RCC 7860 (cell line): Measurements from ENCODE around the gene VPS50.

Experiments
- DNase-seq: peaks from one replicate; pipeline ENCODE4 v3.0.0-alpha.2; 2015; ENCODE audit warnings: low spot score
- FAIRE-seq: peaks from 2 replicates; lab custom pipeline; 2012; peaks lifted over from hg19 to GRCh38; lab: Jason Lieb, UNC

VPS50 gene

GRCh38 chr7:93231799-93232672 is at the start of gene VPS50:
Gene VPS50 (plus strand): TSS chr7:93232366. CDS start chr7:93232468, 102 bp downstream.
- FAIRE-seq, result peak; percentile 92
- DNase-seq, result peak; percentile 96

DNA sequence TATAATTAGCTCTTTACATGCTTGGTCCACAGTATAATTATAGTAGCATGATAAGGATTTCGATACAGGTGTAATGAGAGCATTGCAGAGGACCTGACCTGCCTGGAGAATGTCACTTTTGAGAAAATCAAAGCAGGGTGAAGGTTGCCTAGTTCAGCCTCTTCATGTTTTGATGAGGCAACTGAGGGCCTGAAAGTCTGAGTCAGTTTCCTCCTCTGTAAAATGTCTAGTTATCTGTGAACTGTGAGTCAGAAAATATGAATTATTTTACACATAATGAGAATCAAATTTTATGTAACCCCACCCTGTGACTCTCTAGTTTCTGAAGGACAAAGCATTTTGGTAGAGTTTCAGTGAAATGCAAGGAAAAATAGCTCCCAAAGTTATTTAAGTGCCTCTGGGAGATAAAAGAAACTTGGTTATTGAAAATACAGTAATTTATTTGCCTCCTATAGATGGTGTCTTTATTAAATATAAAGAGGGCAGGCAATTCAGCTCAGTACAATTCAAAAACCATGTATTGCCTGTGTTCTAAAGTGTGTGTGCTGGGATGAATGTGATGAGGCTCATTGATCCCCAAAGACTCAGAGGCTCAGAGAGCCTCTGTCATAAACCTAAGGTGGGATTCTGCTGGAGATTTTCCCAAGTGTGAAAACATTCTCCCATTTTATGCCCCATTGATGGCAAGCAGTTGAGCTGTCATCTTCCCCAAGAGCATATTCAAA is 46.7 kb upstream of the VPS50 start:
- DNase-seq (no peak), FAIRE-seq (no peak)

GRCh38 chr7:93188870-93189634 is 43.1 kb upstream of the VPS50 start:
- DNase-seq (no peak), FAIRE-seq (no peak)

DNA sequence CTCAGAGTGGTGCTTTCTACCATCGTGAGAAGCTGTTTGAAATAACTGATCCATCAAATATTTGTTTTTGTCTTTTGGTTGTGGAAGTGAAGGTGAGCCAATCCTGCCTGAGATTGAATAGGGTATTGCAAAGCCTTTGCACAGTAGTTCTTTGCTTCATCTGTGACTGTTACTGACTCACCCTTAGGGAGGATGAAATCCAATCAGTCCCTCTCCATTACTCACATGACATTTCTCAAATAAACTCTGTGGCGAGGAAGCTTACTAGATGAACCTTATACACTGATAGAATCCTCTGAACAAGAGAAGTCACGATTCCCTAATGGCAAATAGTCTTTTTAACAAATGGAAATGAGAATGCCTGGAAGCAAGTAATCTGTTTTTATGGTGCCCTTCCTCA is 37.8 kb upstream of the VPS50 start:
- FAIRE-seq (no peak), DNase-seq (peak; percentile 19)

DNA sequence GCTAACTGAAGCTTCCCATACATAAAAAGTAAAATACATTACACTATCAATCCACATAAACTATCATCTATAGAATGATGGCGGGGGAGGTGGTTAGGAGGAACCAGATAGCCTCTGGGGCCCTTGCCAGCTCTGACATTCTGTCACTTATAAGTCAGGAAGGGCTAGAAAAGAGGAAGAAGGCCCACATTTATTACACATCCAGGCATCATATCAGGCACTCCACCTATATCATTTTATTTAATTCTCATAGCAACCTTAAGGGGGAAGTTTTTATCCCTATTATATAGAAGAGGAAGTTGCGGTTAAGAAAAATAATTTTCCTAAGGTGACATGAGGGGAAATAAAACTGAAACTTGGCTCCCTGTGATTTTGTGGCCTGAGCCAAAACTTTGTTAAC is 35.8 kb upstream of the VPS50 start:
- no peak for DNase-seq
- FAIRE-seq, result no peak

GRCh38 chr7:93198472-93198871 is 33.7 kb upstream of the VPS50 start:
- DNase-seq (no peak), FAIRE-seq (no peak)

GRCh38 chr7:93202594-93203250 is 29.4 kb upstream of the VPS50 start:
- FAIRE-seq (no peak), DNase-seq (no peak)

DNA sequence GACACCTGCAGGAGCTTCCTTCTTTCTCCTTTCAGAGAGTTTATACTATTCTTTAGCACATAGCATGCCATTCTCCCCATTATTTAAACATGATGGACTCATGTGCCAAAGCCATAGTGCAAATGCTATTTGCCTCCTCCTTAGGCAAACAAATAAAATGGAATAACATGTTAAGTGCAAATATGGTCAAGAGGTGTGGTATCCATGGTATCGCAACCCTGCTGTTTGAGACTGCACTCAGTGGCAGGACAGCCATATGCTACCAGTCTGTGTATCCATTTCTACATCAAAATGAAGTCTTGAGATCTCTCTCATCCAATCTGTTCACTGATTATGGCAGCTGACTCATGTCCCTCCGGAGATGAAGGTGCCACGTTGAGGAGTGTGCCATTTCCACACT is 28.7 kb upstream of the VPS50 start:
- no peak for DNase-seq
- FAIRE-seq, result no peak

GRCh38 chr7:93205046-93205445 is 27.1 kb upstream of the VPS50 start:
- DNase-seq, result no peak
- no peak for FAIRE-seq

DNA sequence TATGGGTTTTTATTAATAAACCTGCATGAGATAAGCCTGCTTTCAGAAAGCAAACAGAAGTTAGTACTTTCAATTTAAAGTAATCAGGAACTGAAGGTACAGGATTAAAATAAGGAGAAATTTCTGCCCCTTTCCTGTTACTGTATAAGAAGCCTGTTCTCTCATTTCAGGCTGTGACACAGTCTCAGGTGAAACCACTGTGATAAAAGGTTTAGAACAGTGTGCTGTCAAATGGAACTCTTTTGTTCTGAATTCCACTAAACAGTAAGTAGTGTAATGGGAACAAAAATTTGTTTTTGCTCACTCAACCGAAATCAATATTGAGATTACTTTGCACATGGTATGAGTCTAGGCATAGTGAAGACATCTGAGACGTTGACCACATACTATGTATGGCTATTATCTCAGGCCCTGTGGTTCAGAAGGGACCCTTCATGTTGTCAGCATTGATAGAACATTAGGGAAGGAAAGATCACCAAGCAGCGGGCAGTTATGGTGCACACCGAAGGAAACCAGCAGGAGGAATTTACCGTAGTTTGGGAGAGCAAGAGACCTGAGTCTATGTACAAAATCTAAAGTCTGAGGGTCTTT is 20.8 kb upstream of the VPS50 start:
- FAIRE-seq, result no peak

DNA sequence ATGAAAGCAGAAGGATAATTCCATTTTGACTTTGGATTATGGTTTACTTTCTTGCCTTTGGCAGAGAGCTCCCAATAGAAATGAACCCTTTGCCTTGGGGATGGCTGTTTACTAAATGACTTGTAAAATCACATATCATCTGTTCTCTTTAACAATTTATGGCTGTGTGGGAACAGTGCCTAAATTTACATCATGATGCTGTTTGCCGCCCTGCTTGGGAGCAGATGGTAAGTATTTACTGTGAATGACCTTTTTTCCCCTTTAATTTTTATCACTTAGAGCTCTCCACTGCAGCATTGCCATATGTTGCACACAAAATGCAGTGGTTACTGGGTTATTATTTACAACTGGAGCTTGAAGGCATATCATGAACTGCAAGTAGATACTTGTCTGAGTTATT is 19.3 kb upstream of the VPS50 start:
- DNase-seq (no peak), FAIRE-seq (no peak)

More for the DNA sequence above, 20.8 kb upstream of the VPS50 start:
- DNase-seq, result no peak

DNA sequence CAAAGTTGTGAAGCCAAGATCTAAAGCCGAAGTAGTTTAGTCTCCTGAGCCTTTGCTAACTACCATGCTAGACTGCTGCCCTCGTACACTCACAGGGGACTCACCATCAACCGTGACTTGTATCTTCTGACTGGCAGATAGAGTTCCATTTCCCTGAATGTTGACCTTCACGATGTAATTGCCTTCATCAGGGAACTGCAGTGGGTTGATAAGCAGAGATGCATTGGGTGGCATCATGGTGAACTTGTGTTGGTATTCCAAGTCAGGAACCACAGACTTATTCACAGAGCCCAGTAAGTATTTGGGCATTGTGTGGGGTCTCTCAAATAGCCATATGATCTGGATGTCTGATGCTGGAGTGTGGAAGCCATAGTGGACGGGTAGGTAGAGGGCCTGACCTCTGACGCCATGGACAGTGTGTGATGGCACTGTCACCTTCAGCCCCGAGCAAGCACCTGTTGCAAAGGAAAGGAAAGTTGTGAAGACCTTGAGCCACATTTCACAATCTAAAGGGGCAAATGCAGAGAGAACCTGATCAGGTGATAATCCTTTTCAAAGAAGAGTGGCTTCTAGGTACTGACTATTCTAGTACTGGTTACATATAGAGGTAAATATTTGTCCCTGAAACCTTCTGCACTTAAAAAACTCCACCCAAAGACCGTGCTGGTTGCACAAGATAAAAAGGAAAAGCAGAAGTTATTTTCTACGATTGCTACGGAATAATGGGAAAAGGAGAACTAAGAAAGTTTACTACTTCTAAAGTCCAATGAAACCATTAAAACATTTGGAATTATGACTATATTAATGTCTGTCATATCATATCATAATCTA is 13.0 kb upstream of the VPS50 start:
- no peak for DNase-seq
- no peak for FAIRE-seq

DNA sequence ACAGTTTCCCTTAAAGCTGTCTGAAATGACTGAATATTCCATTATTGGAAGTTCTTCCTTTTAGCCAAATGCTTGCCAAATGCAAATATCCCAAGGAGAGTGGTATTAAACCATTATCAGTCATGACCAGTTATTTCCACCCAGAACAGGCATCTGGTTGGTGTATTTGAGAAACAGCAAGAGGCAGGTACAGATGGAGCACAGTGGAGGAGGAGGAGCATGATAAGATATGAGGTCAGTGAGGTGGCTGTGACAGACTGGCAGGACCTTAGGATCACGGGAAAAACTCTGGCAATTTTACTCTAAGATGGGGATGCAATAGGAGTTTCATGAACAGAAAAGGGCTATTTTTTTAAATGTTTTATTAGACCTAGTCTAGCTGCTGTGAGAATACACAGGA is 12.3 kb upstream of the VPS50 start:
- DNase-seq (no peak), FAIRE-seq (no peak)

DNA sequence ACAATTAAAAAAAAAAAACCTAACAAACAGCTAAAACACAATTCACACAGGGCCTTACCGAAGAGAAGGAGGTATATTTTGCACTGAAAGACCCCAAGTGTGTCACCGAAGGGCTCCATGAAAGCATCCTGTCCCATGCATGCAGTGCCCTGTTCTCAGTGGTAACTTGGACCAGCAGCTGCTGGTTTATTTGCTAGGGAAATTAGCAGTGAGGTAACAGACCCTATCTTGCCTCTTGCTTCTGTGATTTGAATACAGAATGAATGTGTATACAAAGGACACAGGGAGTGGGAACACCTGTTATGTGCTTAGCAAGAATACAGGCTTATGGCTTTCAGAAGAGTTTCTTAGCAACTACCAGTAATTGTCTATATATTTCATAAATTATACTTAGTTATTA is 5.9 kb upstream of the VPS50 start, which contains the start of gene HEPACAM2:
HEPACAM2 (minus strand) TSS at position 160 of the 400 bp plus-strand sequence.
- FAIRE-seq (no peak), DNase-seq (no peak)

DNA sequence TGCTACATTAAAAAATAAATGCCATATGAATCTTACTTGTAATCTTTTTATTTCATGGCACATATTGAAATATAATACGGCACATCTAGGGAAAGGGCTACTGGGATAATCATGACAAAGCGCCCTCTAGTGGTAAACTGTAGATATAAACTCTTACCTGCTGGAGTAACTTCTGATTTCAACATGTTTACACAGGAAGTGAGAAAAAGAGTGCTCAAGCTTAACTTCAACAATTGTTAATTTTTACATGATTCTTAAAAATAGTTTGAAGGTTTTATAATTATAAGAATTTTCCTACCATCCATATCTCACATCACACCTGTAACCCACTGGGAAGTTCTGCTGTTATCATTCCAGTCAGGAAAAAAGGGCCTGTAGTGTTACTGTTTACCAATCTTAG is 3.9 kb upstream of the VPS50 start:
- FAIRE-seq (peak; percentile 85), DNase-seq (peak; percentile 55)

- DNase-seq, result no peak
- no peak for FAIRE-seq
Measured at GRCh38 chr7:93231259-93231658, 907 bp upstream of the VPS50 start.

- DNase-seq, result no peak
- FAIRE-seq, result no peak
Measured at GRCh38 chr7:93232673-93233018, 480 bp downstream of the VPS50 start.

DNA sequence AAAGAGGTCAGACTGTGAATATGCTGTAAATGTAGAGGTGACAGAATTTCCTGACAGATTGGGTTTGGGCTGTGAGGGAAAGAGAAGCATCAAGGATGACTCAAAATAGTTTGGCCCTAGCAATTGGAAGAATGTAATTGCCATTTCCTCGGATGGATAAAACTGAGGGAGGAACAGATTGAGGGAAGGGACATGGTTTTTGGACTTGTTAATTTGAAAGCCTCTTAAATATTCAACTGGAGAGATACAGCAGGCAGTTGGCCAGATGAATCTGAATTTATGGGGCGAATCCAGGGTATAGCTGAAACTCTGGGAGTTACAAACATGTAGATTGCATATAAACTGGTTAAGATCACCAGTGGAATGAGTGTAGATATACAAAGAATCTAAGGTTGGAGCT is 3.4 kb downstream of the VPS50 start:
- FAIRE-seq (no peak), DNase-seq (no peak)

DNA sequence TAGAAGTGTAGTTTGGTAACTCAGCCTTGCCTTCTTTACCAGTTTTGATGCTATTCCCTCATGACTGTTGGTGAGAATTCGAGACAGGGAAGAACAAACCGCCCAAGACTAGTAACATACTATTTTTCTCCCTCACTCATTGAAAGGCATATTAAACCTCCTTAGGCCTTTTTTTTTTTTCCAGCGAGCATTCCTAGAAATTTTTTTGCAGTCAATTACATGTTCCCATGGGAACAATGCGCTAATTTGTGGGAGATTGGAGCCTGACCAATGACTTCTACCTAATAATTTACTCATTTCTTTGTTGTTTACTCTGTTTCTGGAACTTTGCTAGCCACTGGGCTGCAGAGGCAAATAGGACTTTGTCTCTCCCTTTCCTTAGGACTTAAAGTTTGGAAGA is 6.0 kb downstream of the VPS50 start:
- DNase-seq (no peak), FAIRE-seq (no peak)

DNA sequence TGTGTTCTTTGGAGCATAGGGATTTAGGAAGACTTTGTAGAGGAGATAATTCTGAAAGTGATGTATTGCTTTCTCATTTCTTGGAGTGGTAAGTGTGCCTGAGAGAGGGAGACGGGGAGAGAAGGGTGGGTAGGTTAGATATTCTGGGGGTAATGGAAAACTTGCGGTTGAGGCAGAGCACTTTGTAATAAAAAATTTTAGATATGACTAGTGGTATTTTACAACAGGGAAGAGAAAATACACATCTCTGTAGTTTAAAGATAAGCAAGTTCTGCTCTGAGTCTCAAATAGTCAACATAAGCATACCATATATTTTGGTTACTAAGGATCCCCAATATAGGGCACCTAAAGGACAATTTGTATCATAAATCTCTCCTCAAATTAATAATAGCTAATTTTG is 6.6 kb downstream of the VPS50 start:
- DNase-seq, result no peak
- FAIRE-seq, result no peak
